Kidney (tissue), 14 donors: Measurements from ENCODE around the gene TMCC1. TPM values are rescaled to one million over a fixed set of nuclear protein-coding genes. Genes with fewer than 3 reads are reported as not detected.
"Not testable (repeated sequence)": the region's sequence is repeated elsewhere in the genome, so short reads cannot be mapped to it uniquely, and the experiment has no call there.

Experiments used
- DNase-seq, 5 donors: peaks; one replicate each; pipeline ENCODE4 v3.0.0-alpha.2; 2013 to 2020
- FAIRE-seq: peaks from 2 replicates; lab custom pipeline; 2012; peaks lifted over from hg19 to GRCh38; lab: Jason Lieb, UNC
- H3K27ac ChIP-seq, 2 donors: one replicate each; pipeline ENCODE4 v1.7.0; 2013; ENCODE audit warnings: low read depth in 2 of 2, low read length in 2 of 2, inconsistent platforms in 1 of 2
- H3K27me3 ChIP-seq: one replicate; pipeline ENCODE4 v1.7.1; 2013; ENCODE audit warnings: low read length, inconsistent platforms; ENCODE audit not compliant: control insufficient read depth, insufficient read depth
- H3K36me3 ChIP-seq, 3 donors: one replicate each; pipeline versions ENCODE4 v1.7.0 to v1.7.1; 2013; ENCODE audit warnings: low read length in 3 of 3, control low read depth in 1 of 3, inconsistent platforms in 1 of 3; ENCODE audit not compliant: insufficient read depth in 3 of 3, control insufficient read depth in 2 of 3
- H3K4me1 ChIP-seq, 3 donors: one replicate each; pipeline versions ENCODE4 v1.7.0 to v1.7.1; 2013; ENCODE audit warnings: low read length in 3 of 3, inconsistent platforms in 1 of 3, low read depth in 1 of 3; ENCODE audit not compliant: control insufficient read depth in 2 of 3, insufficient read depth in 2 of 3
- H3K4me3 ChIP-seq, 3 donors: one replicate each; pipeline versions ENCODE4 v1.7.0 to v1.8.1; 2013; ENCODE audit warnings: low read length in 3 of 3, control low read depth in 1 of 3, inconsistent platforms in 1 of 3
- H3K9ac ChIP-seq, 3 donors: one replicate each; pipeline versions ENCODE4 v1.7.0 to v1.7.1; 2013; ENCODE audit warnings: low read length in 3 of 3, control low read depth in 1 of 3, inconsistent platforms in 1 of 3
- H3K9me3 ChIP-seq, 3 donors: one replicate each; pipeline versions ENCODE4 v1.7.0 to v1.7.1; 2013; ENCODE audit warnings: low read length in 3 of 3, control low read depth in 1 of 3, inconsistent platforms in 1 of 3; ENCODE audit not compliant: control insufficient read depth in 2 of 3, insufficient read depth in 1 of 3
- intact Hi-C: fragments of 100-400 bp; cut with DNase I; formaldehyde crosslinking; loops from one replicate; pipeline ENCODE4 v1.11.1; 2022
- polyA plus RNA-seq: library from polyadenylated mRNA; stranded (reverse); fragments of 350-450 nt; fragmentation: Illumina TruSeq; extraction: RNeasy Lipid Tissue Mini Kit (QIAGEN cat#74804); gene quantifications from one replicate; pipeline ENCODE4 v1.2.3, GENCODE V29; 2014; ENCODE audit warnings: low read depth, low replicate concordance; ENCODE audit not compliant: insufficient read depth
- total RNA-seq: library from RNA; stranded (reverse); fragmentation: NEBNext Ultra II Directional; extraction: Animal tissue kit (Norgen Biotek cat#: 25700); gene quantifications from one replicate; pipeline ENCODE4 v1.2.1, GENCODE V29; 2021
- TF ChIP-seq, protein P1 (sequence below): IDR thresholded peaks from 3 replicates; pipeline ENCODE4 v1.5.1; 2012; ENCODE audit warnings: mild to moderate bottlenecking, moderate library complexity, borderline replicate concordance; ENCODE audit not compliant: insufficient read depth; ENCODE audit errors: extremely low read depth
- donor health status: control.
- donor health status: control.
- donor health status: control.
- donor health status: control.
- donor health status: control.
- donor health status: DM: yes; HTN: yes; CAD: no.
- donor health status: Normal renal cell carcinoma (clear cell type).

The TMCC1 gene
- total and polyA plus RNA-seq, 2 donors from 2014 or later: 8.4 to 42.4 TPM

DNA sequence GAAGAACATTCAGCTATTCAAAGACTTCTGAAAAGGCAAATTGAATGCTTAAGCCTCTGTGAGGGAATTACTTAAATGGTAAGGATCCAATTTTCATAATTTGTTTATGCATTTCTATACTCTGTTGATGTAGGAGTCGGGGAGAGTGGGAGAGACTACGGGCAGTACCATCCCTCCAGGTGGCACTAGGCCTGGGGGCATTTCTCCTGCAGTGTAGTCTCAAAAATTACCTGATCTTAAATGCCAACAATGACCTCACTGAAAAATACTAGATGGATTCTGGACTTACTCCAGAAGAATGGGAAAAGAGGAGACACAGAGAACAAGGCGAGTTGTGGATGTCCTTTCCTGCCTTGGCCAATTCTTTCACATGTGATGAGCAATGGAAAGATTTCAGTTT, 209.2 kb downstream of the TMCC1 start:
- no peaks in the 10 kb centered on the region for H3K36me3 ChIP-seq
- peaks cover 0 to 2% (median 0%) of the 10 kb centered on the region in 3 donors for H3K4me1 ChIP-seq
- H3K4me3 ChIP-seq: no peak overlapping the region
- H3K27ac ChIP-seq: no peak overlapping the region
- FAIRE-seq: no peak
- intact Hi-C loops: no loop called here
- no peaks in the 10 kb centered on the region for H3K27me3 ChIP-seq
- no peak overlapping the region for H3K9ac ChIP-seq
- no peak for DNase-seq
- H3K9me3 ChIP-seq: no peaks in the 10 kb centered on the region
- TF ChIP-seq, protein P1, sequence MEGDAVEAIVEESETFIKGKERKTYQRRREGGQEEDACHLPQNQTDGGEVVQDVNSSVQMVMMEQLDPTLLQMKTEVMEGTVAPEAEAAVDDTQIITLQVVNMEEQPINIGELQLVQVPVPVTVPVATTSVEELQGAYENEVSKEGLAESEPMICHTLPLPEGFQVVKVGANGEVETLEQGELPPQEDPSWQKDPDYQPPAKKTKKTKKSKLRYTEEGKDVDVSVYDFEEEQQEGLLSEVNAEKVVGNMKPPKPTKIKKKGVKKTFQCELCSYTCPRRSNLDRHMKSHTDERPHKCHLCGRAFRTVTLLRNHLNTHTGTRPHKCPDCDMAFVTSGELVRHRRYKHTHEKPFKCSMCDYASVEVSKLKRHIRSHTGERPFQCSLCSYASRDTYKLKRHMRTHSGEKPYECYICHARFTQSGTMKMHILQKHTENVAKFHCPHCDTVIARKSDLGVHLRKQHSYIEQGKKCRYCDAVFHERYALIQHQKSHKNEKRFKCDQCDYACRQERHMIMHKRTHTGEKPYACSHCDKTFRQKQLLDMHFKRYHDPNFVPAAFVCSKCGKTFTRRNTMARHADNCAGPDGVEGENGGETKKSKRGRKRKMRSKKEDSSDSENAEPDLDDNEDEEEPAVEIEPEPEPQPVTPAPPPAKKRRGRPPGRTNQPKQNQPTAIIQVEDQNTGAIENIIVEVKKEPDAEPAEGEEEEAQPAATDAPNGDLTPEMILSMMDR: no peak

DNA sequence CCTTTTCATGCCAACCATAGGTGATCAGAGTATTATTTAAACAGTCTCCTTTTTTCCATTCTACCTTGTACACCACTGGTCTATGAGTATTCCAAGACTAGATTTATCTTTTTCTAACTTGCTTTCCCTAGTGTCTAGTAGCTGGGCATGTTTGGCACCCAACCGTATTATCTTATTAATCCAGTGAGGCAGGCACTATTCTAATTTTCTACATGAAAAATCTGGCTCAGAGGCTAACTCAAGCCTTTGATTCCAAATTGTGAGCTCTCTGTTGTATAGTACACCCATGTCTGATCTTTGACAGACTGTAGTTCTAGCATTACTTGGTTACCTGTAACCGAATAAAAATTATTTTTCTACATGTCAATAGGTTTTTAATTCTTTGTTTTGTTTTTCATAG, 210.3 kb downstream of the TMCC1 start:
- no peak overlapping the region for H3K27ac ChIP-seq
- DNase-seq (no peak), FAIRE-seq (no peak)
- intact Hi-C loops: no loop called here
- H3K36me3 ChIP-seq: no peaks in the 10 kb centered on the region
- no peak overlapping the region for H3K9ac ChIP-seq
- H3K27me3 ChIP-seq: no peaks in the 10 kb centered on the region
- H3K9me3 ChIP-seq: no peaks in the 10 kb centered on the region
- H3K4me3 ChIP-seq: no peak overlapping the region
- TF ChIP-seq, protein P1: no peak
- peaks cover 0 to under 1% (median 0%) of the 10 kb centered on the region in 3 donors for H3K4me1 ChIP-seq

DNA sequence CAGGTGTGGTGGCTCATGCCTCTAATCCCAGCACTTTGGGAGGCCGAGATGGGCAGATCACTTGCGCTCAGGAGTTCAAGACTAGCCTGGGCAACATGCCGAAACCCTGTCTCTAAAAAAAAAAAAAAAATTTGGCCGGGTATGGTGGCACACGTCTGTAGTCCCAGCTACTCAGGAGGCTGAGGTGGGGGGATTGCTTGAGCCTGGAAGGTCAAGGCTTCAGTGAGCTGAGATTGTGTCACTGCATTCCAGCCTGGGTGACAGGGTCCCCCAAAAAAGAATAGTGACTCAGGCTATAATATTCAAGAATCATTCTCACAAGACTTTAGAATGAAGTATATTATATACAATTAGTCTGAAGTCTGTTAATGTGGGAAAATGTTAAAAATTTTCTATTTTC, 216.5 kb downstream of the TMCC1 start:
- Histone ChIP-seq H3K9me3 (no peaks in the 10 kb centered on the region), H3K27me3 (no peaks in the 10 kb centered on the region), H3K27ac (no peak overlapping the region), H3K4me1 (peaks cover 0 to 19% (median 2%) of the 10 kb centered on the region in 3 donors), H3K36me3 (no peaks in the 10 kb centered on the region), H3K4me3 (no peak overlapping the region), H3K9ac (no peak overlapping the region)
- DNase-seq: no peak
- TF ChIP-seq, protein P1: no peak
- no peak for FAIRE-seq
- intact Hi-C loops: no loop called here

DNA sequence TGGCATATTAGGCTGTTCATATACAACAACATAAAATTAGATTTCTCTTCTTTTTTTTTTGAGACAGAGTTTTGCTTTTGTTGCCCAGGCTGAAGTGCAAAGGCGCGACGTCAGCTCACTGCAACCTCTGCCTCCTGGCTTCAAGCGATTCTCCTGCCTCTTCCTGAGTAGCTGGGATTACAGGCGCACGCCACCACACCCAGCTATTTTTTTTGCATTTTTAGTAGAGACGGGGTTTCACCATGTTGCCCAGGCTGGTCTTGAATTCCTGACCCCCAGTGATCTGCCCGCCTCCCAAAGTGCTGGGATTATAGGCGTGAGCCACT, 218.8 kb downstream of the TMCC1 start:
- H3K9me3 ChIP-seq, intact Hi-C loops, FAIRE-seq, H3K9ac ChIP-seq, H3K27ac ChIP-seq, H3K4me3 ChIP-seq, DNase-seq, H3K27me3 ChIP-seq: not testable (repeated sequence)
- Histone ChIP-seq H3K36me3 (peaks cover 0 to 10% (median 5%) of the 10 kb centered on the region in 3 donors), H3K4me1 (peaks cover 0 to 21% (median 2%) of the 10 kb centered on the region in 3 donors)
